Mesendoderm (in vitro differentiated cells): ENCODE data around the gene PNMA8B.

Experiments used
- DNase-seq: peaks from one replicate; pipeline ENCODE4 v3.0.0; 2013
- H2AK5ac ChIP-seq: 2 replicates; pipeline ENCODE4 v1.6.1; 2013; ENCODE audit warnings: low read length, inconsistent platforms
- H2BK120ac ChIP-seq: 2 replicates; pipeline ENCODE4 v1.6.1; 2013; ENCODE audit warnings: low read depth, mild to moderate bottlenecking, low read length, moderate library complexity, mixed read lengths
- H2BK15ac ChIP-seq: replicated peaks from 2 replicates; pipeline ENCODE4 v1.6.1; 2013; ENCODE audit warnings: low read depth, mild to moderate bottlenecking, moderate library complexity
- H2BK5ac ChIP-seq: 2 replicates; pipeline ENCODE4 v1.6.1; 2013; ENCODE audit warnings: low read length, inconsistent platforms
- H3K18ac ChIP-seq: 2 replicates; pipeline ENCODE4 v1.6.1; 2013; ENCODE audit warnings: mild to moderate bottlenecking, low read length, mixed read lengths
- H3K23ac ChIP-seq: one replicate; pipeline ENCODE4 v1.6.1; 2013; ENCODE audit warnings: low read length
- H3K27ac ChIP-seq: 2 replicates; pipeline ENCODE4 v1.5.1; 2013; ENCODE audit warnings: low read depth, mild to moderate bottlenecking, inconsistent platforms, low read length, moderate library complexity
- H3K27me3 ChIP-seq: 2 replicates; pipeline ENCODE4 v1.6.1; 2013; ENCODE audit warnings: low read length, control low read depth, mild to moderate bottlenecking, inconsistent platforms; ENCODE audit not compliant: insufficient read depth, poor library complexity
- H3K36me3 ChIP-seq: 2 replicates; pipeline ENCODE4 v1.6.1; 2013; ENCODE audit warnings: low read length, inconsistent platforms; ENCODE audit not compliant: control insufficient read depth, insufficient read depth
- H3K4ac ChIP-seq: one replicate; pipeline ENCODE4 v1.6.1; 2013; ENCODE audit warnings: low read depth, mild to moderate bottlenecking, low read length, moderate library complexity
- H3K4me1 ChIP-seq: 2 replicates; pipeline ENCODE4 v1.6.1; 2013; ENCODE audit warnings: low read depth, low read length, inconsistent platforms; ENCODE audit not compliant: control insufficient read depth
- H3K4me2 ChIP-seq: 2 replicates; pipeline ENCODE4 v1.6.1; 2013; ENCODE audit warnings: low read length
- H3K4me3 ChIP-seq: 2 replicates; pipeline ENCODE4 v1.5.1; 2013; ENCODE audit warnings: mild to moderate bottlenecking, low read length
- H3K56ac ChIP-seq: one replicate; pipeline ENCODE4 v1.6.1; 2013; ENCODE audit warnings: low read length
- H3K79me1 ChIP-seq: 2 replicates; pipeline ENCODE4 v1.6.1; 2013; ENCODE audit warnings: low read length, inconsistent platforms
- H3K79me2 ChIP-seq: 2 replicates; pipeline ENCODE4 v1.6.1; 2013; ENCODE audit warnings: mild to moderate bottlenecking, low read length; ENCODE audit not compliant: control insufficient read depth, insufficient read depth
- H3K9ac ChIP-seq: 2 replicates; pipeline ENCODE4 v1.6.1; 2013; ENCODE audit warnings: low read length, inconsistent platforms
- H4K5ac ChIP-seq: one replicate; pipeline ENCODE4 v1.6.1; 2013; ENCODE audit warnings: low read length
- H4K8ac ChIP-seq: one replicate; pipeline ENCODE4 v1.6.1; 2013; ENCODE audit warnings: low read depth, mild to moderate bottlenecking, control low read depth, low read length, moderate library complexity
- WGBS: extraction: QIAGEN DNeasy Blood & Tissue Kit; methylation state at CpG from one replicate; pipeline ENCODE4 v1.1.7; 2013; ENCODE audit warnings: low lambda C conversion rate, missing lambda C conversion rate; ENCODE audit not compliant: insufficient coverage; ENCODE audit errors: extremely low coverage; 5-methylcytosine and 5-hydroxymethylcytosine counted together

PNMA8B gene

DNA sequence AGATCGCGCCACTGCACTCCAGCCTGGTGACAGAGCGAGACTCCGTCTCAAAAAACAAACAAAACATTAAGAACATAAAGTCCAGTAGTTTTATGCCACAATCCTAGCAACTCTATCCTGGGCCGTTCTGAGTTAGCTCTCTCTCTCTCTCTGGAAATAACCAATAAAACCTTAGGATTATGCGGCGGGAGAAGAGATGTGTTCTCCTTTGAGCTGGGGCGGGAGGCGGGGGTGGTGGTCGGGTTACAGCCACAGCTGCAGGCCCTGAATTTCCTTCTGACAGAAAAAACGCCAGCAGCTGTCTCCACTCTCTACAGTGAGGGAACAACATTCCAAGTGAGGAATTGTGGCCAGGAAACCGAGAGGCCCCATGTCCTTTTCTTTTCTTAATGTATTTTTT lies 15.3 kb downstream of the PNMA8B start:
- Histone ChIP-seq H3K23ac (no peak overlapping the region), H3K27me3 (no peaks in the 10 kb centered on the region), H3K79me2 (no peaks in the 10 kb centered on the region), H2AK5ac (no peak overlapping the region), H2BK5ac (no peak overlapping the region), H3K18ac (no peak overlapping the region), H4K8ac (no peak overlapping the region), H3K4me1 (no peaks in the 10 kb centered on the region), H3K36me3 (no peaks in the 10 kb centered on the region), H3K79me1 (no peaks in the 10 kb centered on the region), H3K56ac (no peak overlapping the region), H2BK120ac (no peak overlapping the region), H4K5ac (no peak overlapping the region), H3K4me3 (no peak overlapping the region), H2BK15ac (no peak overlapping the region), H3K4ac (no peak overlapping the region), H3K9ac (no peak overlapping the region), H3K27ac (no peak overlapping the region), H3K4me2 (no peak overlapping the region)
- WGBS = no CpG with 5 or more reads among the region's 12 CpGs
- DNase-seq = no peak

DNA sequence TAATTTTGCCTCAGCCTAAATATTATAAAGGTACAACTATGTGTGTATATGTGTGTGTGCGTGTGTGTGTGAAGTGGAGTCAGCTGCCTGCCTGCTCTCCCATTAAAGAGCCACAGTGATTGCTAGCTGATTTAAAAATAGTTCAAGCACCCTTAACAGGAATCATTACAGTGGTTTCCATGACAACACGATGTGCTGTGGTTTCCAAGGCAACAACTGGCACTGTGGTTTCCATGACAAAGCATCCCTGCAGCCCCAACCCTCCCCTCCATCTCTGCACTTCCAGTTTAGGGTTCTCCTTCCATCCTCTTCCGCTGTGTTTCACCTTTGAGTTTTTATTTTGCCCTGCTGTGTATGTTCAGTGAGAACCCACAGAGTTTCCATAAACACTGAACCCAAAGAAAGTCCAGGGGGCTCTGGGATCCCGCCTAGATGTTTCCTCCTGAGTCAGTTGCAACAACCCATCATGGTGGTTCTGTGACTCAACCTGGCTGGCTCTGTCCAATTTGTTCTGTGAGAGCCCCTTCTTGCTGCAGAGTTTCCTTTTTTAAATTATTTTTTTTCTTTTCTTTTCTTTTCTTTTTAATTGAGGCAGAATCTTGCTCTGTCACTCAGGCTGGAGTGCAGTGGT lies 17.2 kb downstream of the PNMA8B start:
- Histone ChIP-seq H4K8ac (no peak overlapping the region), H3K79me1 (no peaks in the 10 kb centered on the region), H3K4me3 (no peak overlapping the region), H3K27ac (no peak overlapping the region), H3K4me2 (no peak overlapping the region), H3K56ac (no peak overlapping the region), H3K79me2 (no peaks in the 10 kb centered on the region), H3K4me1 (no peaks in the 10 kb centered on the region), H2AK5ac (no peak overlapping the region), H3K36me3 (no peaks in the 10 kb centered on the region), H3K23ac (no peak overlapping the region), H3K27me3 (no peaks in the 10 kb centered on the region), H2BK120ac (no peak overlapping the region), H3K9ac (no peak overlapping the region), H2BK15ac (no peak overlapping the region), H2BK5ac (no peak overlapping the region), H3K18ac (no peak overlapping the region), H4K5ac (no peak overlapping the region), H3K4ac (no peak overlapping the region)
- WGBS = no CpG with 5 or more reads among the region's 4 CpGs
- DNase-seq = peak; percentile 80

DNA sequence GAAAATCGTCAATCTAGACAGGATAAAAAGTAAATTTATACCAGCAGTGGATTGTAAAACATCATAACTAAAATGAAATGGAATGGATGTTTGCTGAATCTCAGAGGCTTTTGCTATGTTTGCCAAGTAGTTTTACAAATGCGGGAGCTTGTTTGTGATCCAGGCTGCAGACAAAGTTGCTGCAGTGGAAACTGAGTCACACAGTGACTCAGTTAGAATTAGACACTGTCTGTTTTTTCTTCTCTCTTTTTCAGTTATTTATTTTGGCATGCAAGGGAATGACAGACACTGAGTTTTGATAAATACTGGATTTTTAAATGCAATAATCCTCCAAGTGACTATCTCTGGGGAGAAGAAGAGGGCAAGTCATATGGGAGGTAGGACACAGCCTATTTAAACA lies 19.7 kb downstream of the PNMA8B start:
- H4K8ac ChIP-seq = no peak overlapping the region

DNA sequence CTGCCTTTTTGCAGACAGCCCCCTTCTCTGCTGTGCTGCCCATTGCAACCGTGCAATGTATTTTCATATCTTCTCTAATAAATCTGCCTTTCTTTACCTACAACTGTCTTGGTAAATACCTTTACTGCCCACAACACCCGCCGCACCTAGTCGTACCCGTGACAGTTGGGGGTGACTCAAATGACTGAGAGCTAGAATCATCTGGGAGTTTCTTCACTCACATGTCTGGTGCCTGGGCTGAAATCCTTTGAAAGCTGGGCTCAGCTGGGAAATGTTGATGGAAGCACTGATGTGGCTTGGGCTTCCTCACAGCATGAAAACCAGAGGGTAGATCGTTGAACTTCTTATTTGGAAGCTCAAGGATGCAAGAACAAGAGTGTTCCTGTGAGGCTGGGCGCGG lies 21.5 kb downstream of the PNMA8B start:
- no peak overlapping the region for H4K8ac ChIP-seq
- DNase-seq = no peak
- no peak overlapping the region for H3K4me3 ChIP-seq
- peaks cover 2% of the 10 kb centered on the region for H3K4me1 ChIP-seq
- no peak overlapping the region for H3K4ac ChIP-seq
- no peak overlapping the region for H3K27ac ChIP-seq
- H2BK15ac ChIP-seq = no peak overlapping the region
- WGBS = no CpG with 5 or more reads among the region's 8 CpGs
- no peak overlapping the region for H3K56ac ChIP-seq
- no peak overlapping the region for H2BK5ac ChIP-seq
- H4K5ac ChIP-seq = no peak overlapping the region
- no peaks in the 10 kb centered on the region for H3K27me3 ChIP-seq
- no peak overlapping the region for H2AK5ac ChIP-seq
- no peak overlapping the region for H2BK120ac ChIP-seq
- no peaks in the 10 kb centered on the region for H3K79me2 ChIP-seq
- H3K79me1 ChIP-seq = no peaks in the 10 kb centered on the region
- H3K36me3 ChIP-seq = no peaks in the 10 kb centered on the region
- H3K18ac ChIP-seq = no peak overlapping the region
- no peak overlapping the region for H3K4me2 ChIP-seq
- no peak overlapping the region for H3K9ac ChIP-seq
- H3K23ac ChIP-seq = no peak overlapping the region

More for the DNA sequence above, 19.7 kb downstream of the PNMA8B start:
- H3K27me3 ChIP-seq = no peaks in the 10 kb centered on the region
- no peak overlapping the region for H3K4ac ChIP-seq
- no peak overlapping the region for H3K23ac ChIP-seq
- H3K18ac ChIP-seq = no peak overlapping the region
- no peak overlapping the region for H2BK5ac ChIP-seq
- no peak overlapping the region for H3K56ac ChIP-seq
- no CpG with 5 or more reads among the region's 2 CpGs for WGBS
- no peaks in the 10 kb centered on the region for H3K79me1 ChIP-seq
- DNase-seq = no peak
- no peak overlapping the region for H2AK5ac ChIP-seq
- H2BK120ac ChIP-seq = no peak overlapping the region
- H3K4me3 ChIP-seq = no peak overlapping the region
- H3K79me2 ChIP-seq = no peaks in the 10 kb centered on the region
- H3K4me2 ChIP-seq = no peak overlapping the region
- H3K27ac ChIP-seq = no peak overlapping the region
- no peaks in the 10 kb centered on the region for H3K36me3 ChIP-seq
- H2BK15ac ChIP-seq = no peak overlapping the region
- no peak overlapping the region for H4K5ac ChIP-seq
- no peak overlapping the region for H3K9ac ChIP-seq
- no peaks in the 10 kb centered on the region for H3K4me1 ChIP-seq

DNA sequence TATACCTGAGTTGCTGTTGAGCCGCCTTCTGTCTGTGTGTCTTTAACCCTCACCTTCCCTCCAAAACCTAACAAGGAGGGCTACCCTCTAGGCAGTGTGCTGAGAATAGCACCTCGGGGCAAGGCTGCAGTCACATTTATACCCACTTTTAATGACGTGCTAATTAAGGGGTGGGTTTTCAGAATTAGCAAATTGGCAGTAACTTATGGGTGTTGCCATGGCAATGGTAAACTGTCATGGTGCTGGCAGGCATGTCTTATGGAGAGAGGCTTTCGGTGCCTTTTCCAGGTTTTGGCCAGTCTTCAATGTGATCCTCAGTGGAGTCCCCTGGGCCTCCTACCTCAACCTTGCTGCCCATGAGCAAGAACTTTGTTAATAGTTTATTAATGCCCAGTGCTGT lies 23.1 kb downstream of the PNMA8B start:
- Histone ChIP-seq H3K4me1 (peaks cover 2% of the 10 kb centered on the region), H2BK5ac (no peak overlapping the region), H3K79me2 (no peaks in the 10 kb centered on the region), H3K9ac (no peak overlapping the region), H3K4me3 (no peak overlapping the region), H4K5ac (no peak overlapping the region), H3K18ac (no peak overlapping the region), H2AK5ac (no peak overlapping the region), H3K4ac (no peak overlapping the region), H3K56ac (no peak overlapping the region), H4K8ac (no peak overlapping the region), H3K4me2 (no peak overlapping the region), H3K36me3 (no peaks in the 10 kb centered on the region), H3K79me1 (no peaks in the 10 kb centered on the region), H3K27ac (no peak overlapping the region), H3K27me3 (no peaks in the 10 kb centered on the region), H3K23ac (no peak overlapping the region), H2BK15ac (no peak overlapping the region), H2BK120ac (no peak overlapping the region)
- peak; percentile 62 for DNase-seq
- no CpG with 5 or more reads among the region's 4 CpGs for WGBS
